Measurements from ENCODE around the gene ZNF587. TPM values are rescaled to one million over a fixed set of nuclear protein-coding genes. Genes with fewer than 3 reads are reported as not detected.

The ZNF587 gene
- total RNA-seq, 2 experiments from 2014 or later: 22.7 to 45.9 TPM

DNA sequence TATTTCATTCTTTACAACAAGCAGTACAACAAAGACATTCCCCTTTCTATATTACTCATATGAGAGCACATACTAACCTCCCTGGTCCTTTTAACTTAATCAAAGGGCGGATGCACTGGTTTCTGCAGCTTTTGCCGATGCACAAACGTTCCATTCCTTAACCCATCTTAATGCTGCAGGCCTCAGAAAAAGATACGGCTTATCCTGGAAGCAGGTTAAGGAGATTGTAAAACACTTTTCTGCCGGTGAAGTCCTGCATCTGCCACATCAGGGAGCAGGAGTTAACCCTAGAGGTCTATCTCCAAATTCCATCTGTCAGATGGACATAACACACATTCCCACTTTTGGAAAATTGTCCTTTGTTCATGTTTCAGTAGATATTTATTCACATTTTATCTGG is 50.7 kb downstream of the ZNF587 start:
- no peak for DNase-seq (ENCODE audit: low spot score)
- no peak overlapping the region for H3K27ac ChIP-seq (ENCODE audit: low read depth, low read length, poor library complexity, severe bottlenecking)
- ChIA-PET CTCF (ENCODE audit: unreplicated experiment) (no interaction called here), POLR2A (no interaction called here)
- intact Hi-C loops (cut with micrococcal nuclease; ENCODE audit: unreplicated experiment): loop anchor here (10.0 kb wide), 1 partner anchor 796 kb away; no protein-coding TSS in a partner anchor
- no peaks in the 10 kb centered on the region for H3K9me3 ChIP-seq (ENCODE audit: low read length)
- no peak overlapping the region for H3K4me2 ChIP-seq (ENCODE audit: low read length)
- H3K4me1 ChIP-seq (ENCODE audit: insufficient read depth, low read length, poor library complexity, severe bottlenecking): no peaks in the 10 kb centered on the region
- no TSS peak for BruUV-seq (replicated peaks)
- no peak for TF ChIP-seq EZH2phosphoT487 (IDR thresholded peaks at IDR 0.05; ENCODE audit: borderline replicate concordance, low read depth, low read length)
- TF ChIP-seq CTCF (conservative IDR thresholded peaks at IDR 0.05; ENCODE audit: low read length): no peak
- H2AFZ ChIP-seq (ENCODE audit: low read length): no peak overlapping the region
- no peaks in the 10 kb centered on the region for H3K9me2 ChIP-seq (ENCODE audit: insufficient read depth, low read length)
- no peaks in the 10 kb centered on the region for H3K36me3 ChIP-seq (ENCODE audit: insufficient read depth, low read length)
- H3K4me3 ChIP-seq (ENCODE audit: low read depth, low read length, poor library complexity, severe bottlenecking): no peak overlapping the region
- no peaks in the 10 kb centered on the region for H4K20me1 ChIP-seq (ENCODE audit: insufficient read depth, low read length)
- H3K79me2 ChIP-seq (ENCODE audit: insufficient read depth, low read depth, low read length): no peaks in the 10 kb centered on the region

GRCh38 chr19:57903618-57904184 is 54.0 kb downstream of the ZNF587 start:
- H3K4me1 ChIP-seq (ENCODE audit: insufficient read depth, low read length, poor library complexity, severe bottlenecking): no peaks in the 10 kb centered on the region
- no peak overlapping the region for H3K4me3 ChIP-seq (ENCODE audit: low read depth, low read length, poor library complexity, severe bottlenecking)
- no peaks in the 10 kb centered on the region; the same call in 1 of the 2 replicates for H4K20me1 ChIP-seq (ENCODE audit: insufficient read depth, low read length)
- CTCF ChIA-PET (ENCODE audit: unreplicated experiment): no interaction called here
- H3K79me2 ChIP-seq (ENCODE audit: insufficient read depth, low read depth, low read length): no peaks in the 10 kb centered on the region
- DNase-seq (ENCODE audit: low spot score): no peak
- no TSS peak for BruUV-seq (replicated peaks)
- H2AFZ ChIP-seq (ENCODE audit: low read length): no peak overlapping the region
- H3K4me2 ChIP-seq (ENCODE audit: low read length): no peak overlapping the region
- H3K27ac ChIP-seq (ENCODE audit: low read depth, low read length, poor library complexity, severe bottlenecking): no peak overlapping the region
- H3K9me2 ChIP-seq (ENCODE audit: insufficient read depth, low read length): no peaks in the 10 kb centered on the region
- intact Hi-C loops (cut with micrococcal nuclease; ENCODE audit: unreplicated experiment): loop anchor here (10.0 kb wide), 1 partner anchor 799 kb away; no protein-coding TSS in a partner anchor
- TF ChIP-seq EZH2phosphoT487 (IDR thresholded peaks at IDR 0.05; ENCODE audit: borderline replicate concordance, low read depth, low read length) (no peak), CTCF (conservative IDR thresholded peaks at IDR 0.05; ENCODE audit: low read length) (peak; percentile 59; the same call in 1 of the 2 replicates)
- H3K36me3 ChIP-seq (ENCODE audit: insufficient read depth, low read length): peaks cover 14% of the 10 kb centered on the region
- H3K9me3 ChIP-seq (ENCODE audit: low read length): no peaks in the 10 kb centered on the region
- POLR2A ChIA-PET: interaction anchor here (0.6 kb wide), 1 partner anchor 229 kb away, joined by 9 read pairs; no protein-coding TSS in a partner anchor

- Histone ChIP-seq H3K4me2 (ENCODE audit: low read length) (no peak overlapping the region), H4K20me1 (ENCODE audit: insufficient read depth, low read length) (no peaks in the 10 kb centered on the region; the same call in 1 of the 2 replicates), H3K36me3 (ENCODE audit: insufficient read depth, low read length) (peaks cover 16% of the 10 kb centered on the region), H2AFZ (ENCODE audit: low read length) (no peak overlapping the region), H3K27ac (ENCODE audit: low read depth, low read length, poor library complexity, severe bottlenecking) (no peak overlapping the region), H3K4me1 (ENCODE audit: insufficient read depth, low read length, poor library complexity, severe bottlenecking) (no peaks in the 10 kb centered on the region), H3K4me3 (ENCODE audit: low read depth, low read length, poor library complexity, severe bottlenecking) (no peak overlapping the region), H3K9me3 (ENCODE audit: low read length) (no peaks in the 10 kb centered on the region), H3K79me2 (ENCODE audit: insufficient read depth, low read depth, low read length) (no peaks in the 10 kb centered on the region), H3K9me2 (ENCODE audit: insufficient read depth, low read length) (no peaks in the 10 kb centered on the region)
- CTCF ChIA-PET (ENCODE audit: unreplicated experiment): no interaction called here
- POLR2A ChIA-PET: no interaction called here
- no TSS peak for BruUV-seq (replicated peaks)
- no peak for DNase-seq (ENCODE audit: low spot score)
- intact Hi-C loops (cut with micrococcal nuclease; ENCODE audit: unreplicated experiment): loop anchor here (10.0 kb wide), 1 partner anchor 800 kb away; no protein-coding TSS in a partner anchor
- TF ChIP-seq CTCF (conservative IDR thresholded peaks at IDR 0.05; ENCODE audit: low read length): no peak
- TF ChIP-seq EZH2phosphoT487 (IDR thresholded peaks at IDR 0.05; ENCODE audit: borderline replicate concordance, low read depth, low read length): no peak
Observed at GRCh38 chr19:57905258-57905657, 55.6 kb downstream of the ZNF587 start.
